HepG2 (cell line): Measurements from ENCODE around the gene LGR6. TPM values are rescaled to one million over a fixed set of nuclear protein-coding genes. Genes with fewer than 3 reads are reported as not detected.

Experiments used
- AKNA ChIP-seq: sonication (generic); formaldehyde crosslinking; IDR thresholded peaks from 2 replicates; pipeline ENCODE4 v1.4.0; 2020; ENCODE audit warnings: missing genetic modification reagents, borderline replicate concordance
- HNF1B ChIP-seq: sonication (generic); formaldehyde crosslinking; IDR thresholded peaks from 2 replicates; pipeline ENCODE4 v1.5.1; 2020; ENCODE audit warnings: mild to moderate bottlenecking, moderate library complexity, missing genetic modification reagents
- ISX ChIP-seq: sonication (generic); formaldehyde crosslinking; conservative IDR thresholded peaks from 2 replicates; pipeline ENCODE4 v1.5.0; 2020; ENCODE audit warnings: missing genetic modification reagents
- MXD4 ChIP-seq: IDR thresholded peaks from 2 replicates; pipeline ENCODE4 v1.6.1; 2016; ENCODE audit warnings: mild to moderate bottlenecking, missing biosample characterization, missing genetic modification reagents
- ZMAT5 ChIP-seq: sonication (generic); formaldehyde crosslinking; IDR thresholded peaks from 2 replicates; pipeline ENCODE4 v1.5.0; 2020; ENCODE audit warnings: mild to moderate bottlenecking, low read depth, missing genetic modification reagents, borderline replicate concordance
- ZNF253 ChIP-seq: sonication (generic); formaldehyde crosslinking; IDR thresholded peaks from 2 replicates; pipeline ENCODE4 v1.8.0; 2022; ENCODE audit warnings: mild to moderate bottlenecking, missing genetic modification reagents, borderline replicate concordance
- ZNF597 ChIP-seq: sonication (generic); formaldehyde crosslinking; IDR thresholded peaks from 2 replicates; pipeline ENCODE4 v1.5.0; 2020; ENCODE audit warnings: missing genetic modification reagents
- polyA plus RNA-seq, 8 experiments: library from polyadenylated mRNA; depleted of rRNA in 3 of 8; stranded (reverse) in 7 of 8; unstranded in 1 of 8; fragments of >200 nt; fragmentation: Illumina TruSeq in 4 of 8; extraction: Trizol in 4 of 8; gene quantifications; 2 replicates each; pipeline versions ENCODE4 v1.2.1 to v1.2.3, GENCODE V29; 2011 to 2016; ENCODE audit warnings: low read depth in 4 of 8, missing spikeins in 1 of 8, mixed read lengths in 1 of 8; ENCODE audit not compliant: insufficient read depth in 1 of 8
- total RNA-seq, 5 experiments: library from RNA; depleted of rRNA; stranded (reverse); fragments of >200 nt; fragmentation: Illumina TruSeq; extraction: Trizol; gene quantifications; 2 replicates each; pipeline ENCODE4 v1.2.3, GENCODE V29; 2016; ENCODE audit warnings: low read depth in 1 of 5

The LGR6 gene
- total and polyA plus RNA-seq, 2 of the 13 experiments (the other 11 are each of a cell fraction or from before 2014, with no cell fraction given) = 0.07 TPM; not detected in 1

- TF ChIP-seq HNF1B (CRISPR knock-in tag) (no peak), ZMAT5 (CRISPR knock-in tag) (no peak), MXD4 (CRISPR knock-in tag) (no peak), ISX (no peak), AKNA (CRISPR knock-in tag) (no peak), ZNF597 (CRISPR knock-in tag) (no peak), ZNF253 (CRISPR knock-in tag) (no peak)
These were observed 100.0 kb downstream of the LGR6 start (continued) for GRCh38 chr1:202293569-202293968.
